IPS-15b (cell line): ENCODE results near the gene RPS10.

Experiments used
- H3K27me3 ChIP-seq: one replicate; pipeline ENCODE4 v1.6.1; 2013; ENCODE audit warnings: low read length; ENCODE audit not compliant: control insufficient read depth, insufficient read depth
- H3K36me3 ChIP-seq: one replicate; pipeline ENCODE4 v1.6.1; 2013; ENCODE audit warnings: low read length; ENCODE audit not compliant: control insufficient read depth, insufficient read depth
- H3K4me1 ChIP-seq: one replicate; pipeline ENCODE4 v1.6.1; 2013; ENCODE audit warnings: mild to moderate bottlenecking, low read length; ENCODE audit not compliant: control insufficient read depth, insufficient read depth
- H3K4me3 ChIP-seq: one replicate; pipeline ENCODE4 v1.5.1; 2013; ENCODE audit warnings: low read depth, low read length
- H3K9ac ChIP-seq: one replicate; pipeline ENCODE4 v1.6.1; 2013; ENCODE audit warnings: low read depth, mild to moderate bottlenecking, low read length
- H3K9me3 ChIP-seq: one replicate; pipeline ENCODE4 v1.6.1; 2013; ENCODE audit warnings: mild to moderate bottlenecking, low read length; ENCODE audit not compliant: control insufficient read depth, insufficient read depth

RPS10 gene

GRCh38 chr6:34390531-34391472 lies 35.1 kb downstream of the RPS10 start:
- no peaks in the 10 kb centered on the region for H3K36me3 ChIP-seq
- H3K9me3 ChIP-seq = no peaks in the 10 kb centered on the region
- no peaks in the 10 kb centered on the region for H3K27me3 ChIP-seq
- no peak overlapping the region for H3K9ac ChIP-seq
- H3K4me1 ChIP-seq = peaks cover 9% of the 10 kb centered on the region
- H3K4me3 ChIP-seq = peak overlapping the region; percentile 77

GRCh38 chr6:34389034-34389433 lies 36.8 kb downstream of the RPS10 start:
- Histone ChIP-seq H3K9me3 (no peaks in the 10 kb centered on the region), H3K27me3 (no peaks in the 10 kb centered on the region), H3K36me3 (no peaks in the 10 kb centered on the region), H3K9ac (no peak overlapping the region), H3K4me1 (peaks cover 14% of the 10 kb centered on the region), H3K4me3 (no peak overlapping the region)

GRCh38 chr6:34388421-34388820 lies 37.4 kb downstream of the RPS10 start:
- H3K9ac ChIP-seq = no peak overlapping the region
- H3K4me1 ChIP-seq = peaks cover 20% of the 10 kb centered on the region
- no peak overlapping the region for H3K4me3 ChIP-seq
- H3K36me3 ChIP-seq = no peaks in the 10 kb centered on the region
- H3K9me3 ChIP-seq = no peaks in the 10 kb centered on the region
- no peaks in the 10 kb centered on the region for H3K27me3 ChIP-seq

- Histone ChIP-seq H3K27me3 (no peaks in the 10 kb centered on the region), H3K36me3 (no peaks in the 10 kb centered on the region), H3K9ac (no peak overlapping the region), H3K4me1 (peaks cover 20% of the 10 kb centered on the region), H3K9me3 (no peaks in the 10 kb centered on the region), H3K4me3 (no peak overlapping the region)
Measured at GRCh38 chr6:34386316-34387137, 39.3 kb downstream of the RPS10 start.

GRCh38 chr6:34385793-34386195 lies 40.1 kb downstream of the RPS10 start:
- no peak overlapping the region for H3K9ac ChIP-seq
- H3K27me3 ChIP-seq = no peaks in the 10 kb centered on the region
- peaks cover 17% of the 10 kb centered on the region for H3K4me1 ChIP-seq
- no peaks in the 10 kb centered on the region for H3K9me3 ChIP-seq
- no peak overlapping the region for H3K4me3 ChIP-seq
- H3K36me3 ChIP-seq = no peaks in the 10 kb centered on the region

- H3K9me3 ChIP-seq = no peaks in the 10 kb centered on the region
- H3K4me3 ChIP-seq = no peak overlapping the region
- no peaks in the 10 kb centered on the region for H3K36me3 ChIP-seq
- H3K4me1 ChIP-seq = peaks cover 17% of the 10 kb centered on the region
- no peaks in the 10 kb centered on the region for H3K27me3 ChIP-seq
- no peak overlapping the region for H3K9ac ChIP-seq
Measured at GRCh38 chr6:34384321-34385153, 41.3 kb downstream of the RPS10 start.

GRCh38 chr6:34383656-34384320 lies 42.1 kb downstream of the RPS10 start:
- H3K27me3 ChIP-seq = no peaks in the 10 kb centered on the region
- H3K4me1 ChIP-seq = peaks cover 17% of the 10 kb centered on the region
- no peak overlapping the region for H3K4me3 ChIP-seq
- no peaks in the 10 kb centered on the region for H3K36me3 ChIP-seq
- no peaks in the 10 kb centered on the region for H3K9me3 ChIP-seq
- H3K9ac ChIP-seq = no peak overlapping the region

- H3K9ac ChIP-seq = no peak overlapping the region
Measured at GRCh38 chr6:34383161-34383631, 42.7 kb downstream of the RPS10 start.

GRCh38 chr6:34381081-34381480 lies 44.8 kb downstream of the RPS10 start:
- H3K9me3 ChIP-seq = no peaks in the 10 kb centered on the region
- H3K27me3 ChIP-seq = no peaks in the 10 kb centered on the region
- peaks cover 14% of the 10 kb centered on the region for H3K4me1 ChIP-seq
- no peak overlapping the region for H3K4me3 ChIP-seq
- H3K36me3 ChIP-seq = no peaks in the 10 kb centered on the region
- no peak overlapping the region for H3K9ac ChIP-seq

More at GRCh38 chr6:34383161-34383631, 42.7 kb downstream of the RPS10 start:
- no peak overlapping the region for H3K4me3 ChIP-seq
- no peaks in the 10 kb centered on the region for H3K36me3 ChIP-seq
- no peaks in the 10 kb centered on the region for H3K9me3 ChIP-seq
- H3K4me1 ChIP-seq = peaks cover 17% of the 10 kb centered on the region
- no peaks in the 10 kb centered on the region for H3K27me3 ChIP-seq

GRCh38 chr6:34378470-34378869 lies 47.4 kb downstream of the RPS10 start:
- H3K36me3 ChIP-seq = no peaks in the 10 kb centered on the region
- no peaks in the 10 kb centered on the region for H3K9me3 ChIP-seq
- H3K9ac ChIP-seq = no peak overlapping the region
- peaks cover 1% of the 10 kb centered on the region for H3K4me1 ChIP-seq
- no peaks in the 10 kb centered on the region for H3K27me3 ChIP-seq
- H3K4me3 ChIP-seq = no peak overlapping the region

- H3K4me3 ChIP-seq = no peak overlapping the region
- H3K9me3 ChIP-seq = no peaks in the 10 kb centered on the region
- no peaks in the 10 kb centered on the region for H3K36me3 ChIP-seq
- H3K27me3 ChIP-seq = no peaks in the 10 kb centered on the region
- H3K9ac ChIP-seq = no peak overlapping the region
- H3K4me1 ChIP-seq = no peaks in the 10 kb centered on the region
Measured at GRCh38 chr6:34377984-34378383, 47.9 kb downstream of the RPS10 start.
